ENCODE results near the gene YY1.
"Not testable (repeated sequence)": the region's sequence is repeated elsewhere in the genome, so short reads cannot be mapped to it uniquely, and the experiment has no call there.

Gene YY1

GRCh38 chr14:100238419-100239210 lies at the start of gene YY1:
Gene YY1 (plus strand): TSS chr14:100239144. CDS start chr14:100239245, 101 bp downstream.
- DNase-seq (ENCODE audit: low read depth in 3 of 3) = peak; percentile 98 to 99 (median 98)

GRCh38 chr14:100190126-100190525 lies 48.8 kb upstream of the YY1 start:
- no peak for DNase-seq (ENCODE audit: low read depth in 3 of 3)

- DNase-seq (ENCODE audit: low read depth in 3 of 3) = no peak
Observed at GRCh38 chr14:100191584-100192249, 47.2 kb upstream of the YY1 start.

- DNase-seq (ENCODE audit: low read depth in 3 of 3) = no peak
Observed at GRCh38 chr14:100192250-100192671, 46.7 kb upstream of the YY1 start.

- DNase-seq (ENCODE audit: low read depth in 3 of 3) = peak; percentile 99 to 100 (median 99)
Observed at GRCh38 chr14:100192672-100193416, 46.1 kb upstream of the YY1 start.

- DNase-seq (ENCODE audit: low read depth in 3 of 3) = no peak
Observed at GRCh38 chr14:100193417-100194357, 45.3 kb upstream of the YY1 start.

- DNase-seq (ENCODE audit: low read depth in 3 of 3) = no peak
Observed at GRCh38 chr14:100199240-100199860, 39.6 kb upstream of the YY1 start.

- no peak for DNase-seq (ENCODE audit: low read depth in 3 of 3)
Observed at GRCh38 chr14:100200311-100200710, 38.6 kb upstream of the YY1 start.

- no peak for DNase-seq (ENCODE audit: low read depth in 3 of 3)
Observed at GRCh38 chr14:100201701-100202100, 37.2 kb upstream of the YY1 start.

- DNase-seq (ENCODE audit: low read depth in 3 of 3) = no peak
Observed at GRCh38 chr14:100202712-100203111, 36.2 kb upstream of the YY1 start.

GRCh38 chr14:100203146-100203545 lies 35.8 kb upstream of the YY1 start:
- DNase-seq (ENCODE audit: low read depth in 3 of 3) = no peak

GRCh38 chr14:100203962-100204834 lies 34.7 kb upstream of the YY1 start:
- DNase-seq (ENCODE audit: low read depth in 3 of 3) = no peak

GRCh38 chr14:100204835-100205167 lies 34.1 kb upstream of the YY1 start:
- DNase-seq (ENCODE audit: low read depth in 3 of 3) = not testable (repeated sequence)

- not testable (repeated sequence) for DNase-seq (ENCODE audit: low read depth in 3 of 3)
Observed at GRCh38 chr14:100207588-100207987, 31.4 kb upstream of the YY1 start.

- not testable (repeated sequence) for DNase-seq (ENCODE audit: low read depth in 3 of 3)
Observed at GRCh38 chr14:100208136-100208535, 30.8 kb upstream of the YY1 start.

GRCh38 chr14:100211366-100211765 lies 27.6 kb upstream of the YY1 start:
- DNase-seq (ENCODE audit: low read depth in 3 of 3) = no peak

GRCh38 chr14:100211893-100212292 lies 27.1 kb upstream of the YY1 start:
- no peak for DNase-seq (ENCODE audit: low read depth in 3 of 3)

GRCh38 chr14:100212476-100213333 lies 26.2 kb upstream of the YY1 start:
- DNase-seq (ENCODE audit: low read depth in 3 of 3) = no peak

- no peak for DNase-seq (ENCODE audit: low read depth in 3 of 3)
Observed at GRCh38 chr14:100213587-100213955, 25.4 kb upstream of the YY1 start.
